Thyroid gland (tissue), 4 donors: ENCODE measurements around the gene CTCF.

Source experiments
- CTCF ChIP-seq, 6 experiments: fragments of 200-600 bp in 3 of 6; fragments of 450-650 bp in 3 of 6; sonication (generic) in 3 of 6; IDR thresholded peaks; one replicate each; pipeline ENCODE4 v1.5.1; 2016 to 2019; ENCODE audit warnings: antibody characterized with exemption in 6 of 6, mild to moderate bottlenecking in 2 of 6, inconsistent platforms in 1 of 6, moderate library complexity in 1 of 6
- POLR2A ChIP-seq, 2 donors: fragments of 450-650 bp; IDR thresholded peaks; one replicate each; pipeline ENCODE4 v1.6.1; 2017; ENCODE audit warnings: antibody characterized with exemption in 2 of 2, mild to moderate bottlenecking in 2 of 2, moderate library complexity in 1 of 2

DNA sequence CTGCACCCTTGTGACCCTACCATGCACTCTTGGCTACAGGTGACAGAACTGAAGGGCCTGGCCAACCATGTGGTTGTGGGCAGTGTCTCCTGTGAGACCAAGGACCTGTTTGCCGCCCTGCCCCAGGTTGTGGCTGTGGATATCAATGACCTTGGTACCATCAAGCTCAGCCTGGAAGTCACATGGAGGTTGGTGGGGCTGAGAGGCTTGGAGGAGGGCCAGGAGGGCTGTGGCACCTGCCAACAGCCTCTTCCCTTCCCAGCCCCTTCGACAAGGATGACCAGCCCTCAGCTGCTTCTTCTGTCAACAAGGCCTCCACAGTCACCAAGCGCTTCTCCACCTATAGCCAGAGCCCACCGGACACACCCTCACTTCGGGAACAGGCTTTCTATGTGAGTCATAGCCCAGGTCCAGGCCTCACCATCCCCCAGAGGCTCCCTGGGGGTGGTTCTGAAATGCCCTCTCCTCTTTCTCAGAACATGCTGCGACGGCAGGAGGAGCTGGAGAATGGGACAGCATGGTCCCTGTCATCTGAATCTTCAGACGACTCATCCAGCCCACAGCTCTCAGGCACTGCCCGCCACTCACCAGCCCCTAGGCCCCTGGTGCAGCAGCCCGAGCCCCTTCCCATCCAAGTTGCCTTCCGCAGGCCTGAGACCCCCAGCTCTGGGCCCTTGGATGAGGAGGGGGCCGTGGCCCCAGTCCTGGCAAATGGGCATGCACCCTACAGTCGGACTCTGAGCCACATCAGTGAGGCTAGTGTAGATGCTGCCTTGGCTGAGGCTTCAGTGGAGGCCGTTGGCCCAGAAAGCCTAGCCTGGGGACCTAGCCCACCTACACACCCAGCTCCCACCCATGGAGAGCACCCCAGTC lies 20.7 kb upstream of the CTCF start:
- no peak for TF ChIP-seq CTCF (IDR thresholded peaks at IDR 0.05)
- TF ChIP-seq POLR2A (IDR thresholded peaks at IDR 0.05) = no peak
